ENCODE data around the gene RBPMS2.

- TF ChIP-seq CTCF (IDR thresholded peaks at IDR 0.05) (no peak), POLR2A (IDR thresholded peaks at IDR 0.05) (no peak)
Measured at GRCh38 chr15:64807051-64807749, 31.8 kb upstream of the RBPMS2 start.

Measured in Peyer's patch (tissue), 4 donors.